Liver (tissue), 9 donors: Measurements from ENCODE around the gene GNLY. TPM values are rescaled to one million over a fixed set of nuclear protein-coding genes. Genes with fewer than 3 reads are reported as not detected.

Source experiments
- DNase-seq: peaks from one replicate; pipeline ENCODE4 v3.0.0-alpha.2; 2017; ENCODE audit warnings: low spot score
- H3K27ac ChIP-seq, 2 donors: one replicate each; pipeline ENCODE4 v1.7.0; 2013; ENCODE audit warnings: inconsistent platforms in 2 of 2, low read length in 2 of 2, control low read depth in 1 of 2, low read depth in 1 of 2, mild to moderate bottlenecking in 1 of 2
- H3K27me3 ChIP-seq, 4 donors: one replicate each; pipeline versions ENCODE4 v1.6.1 to v1.7.0; 2013; ENCODE audit warnings: low read length in 3 of 4, inconsistent platforms in 1 of 4, mild to moderate bottlenecking in 1 of 4, moderate library complexity in 1 of 4; ENCODE audit not compliant: control insufficient read depth in 4 of 4, insufficient read depth in 4 of 4
- H3K36me3 ChIP-seq, 4 donors: one replicate each; pipeline versions ENCODE4 v1.6.1 to v1.7.0; 2013; ENCODE audit warnings: low read length in 3 of 4, mild to moderate bottlenecking in 3 of 4, low read depth in 1 of 4, moderate library complexity in 1 of 4; ENCODE audit not compliant: control insufficient read depth in 4 of 4, insufficient read depth in 3 of 4
- H3K4me1 ChIP-seq, 4 donors: one replicate each; pipeline versions ENCODE4 v1.6.1 to v1.7.0; 2013; ENCODE audit warnings: low read length in 3 of 4, mild to moderate bottlenecking in 3 of 4, moderate library complexity in 1 of 4; ENCODE audit not compliant: control insufficient read depth in 4 of 4, insufficient read depth in 4 of 4
- H3K4me3 ChIP-seq, 3 donors: one replicate each; pipeline versions ENCODE4 v1.6.1 to v1.7.0; 2013; ENCODE audit warnings: low read length in 3 of 3, control low read depth in 1 of 3, low read depth in 1 of 3, mild to moderate bottlenecking in 1 of 3
- H3K9ac ChIP-seq, 2 donors: one replicate each; pipeline ENCODE4 v1.7.0; 2013; ENCODE audit warnings: low read length in 2 of 2, mild to moderate bottlenecking in 2 of 2, moderate library complexity in 2 of 2, control low read depth in 1 of 2, low read depth in 1 of 2
- H3K9me3 ChIP-seq, 4 donors: one replicate each; pipeline versions ENCODE4 v1.6.1 to v1.7.0; 2013; ENCODE audit warnings: low read length in 3 of 4; ENCODE audit not compliant: control insufficient read depth in 4 of 4
- ATF3 ChIP-seq: IDR thresholded peaks from 2 replicates; pipeline ENCODE4 v1.6.1; 2016; ENCODE audit warnings: antibody characterized with exemption
- CTCF ChIP-seq: fragments of 150-350 bp; IDR thresholded peaks from 2 replicates; pipeline ENCODE4 v1.5.1; 2017; ENCODE audit warnings: improper control_type of control experiment, low read depth, low read length; ENCODE audit not compliant: missing input control
- EGR1 ChIP-seq, 2 donors: IDR thresholded peaks; 2 replicates each; pipeline ENCODE4 v1.6.1; 2016 to 2018; ENCODE audit warnings: antibody characterized with exemption in 2 of 2, low read depth in 2 of 2
- FOXA1 ChIP-seq: IDR thresholded peaks from 2 replicates; pipeline ENCODE4 v1.6.1; 2016; ENCODE audit warnings: antibody characterized with exemption
- FOXA2 ChIP-seq: IDR thresholded peaks from 2 replicates; pipeline ENCODE4 v1.6.1; 2016; ENCODE audit warnings: antibody characterized with exemption
- GABPA ChIP-seq, 2 donors: IDR thresholded peaks in 1 of 2; conservative IDR thresholded peaks in 1 of 2; 2 replicates each; pipeline ENCODE4 v1.6.1; 2016; ENCODE audit warnings: antibody characterized with exemption in 2 of 2, mild to moderate bottlenecking in 1 of 2, moderate library complexity in 1 of 2
- HNF4A ChIP-seq, 2 donors: conservative IDR thresholded peaks; 2 replicates each; pipeline ENCODE4 v1.6.1; 2016; ENCODE audit warnings: antibody characterized with exemption in 2 of 2, mild to moderate bottlenecking in 2 of 2
- HNF4G ChIP-seq: IDR thresholded peaks from 2 replicates; pipeline ENCODE4 v1.6.1; 2016; ENCODE audit warnings: antibody characterized with exemption
- JUND ChIP-seq, 2 donors: IDR thresholded peaks; 2 replicates each; pipeline ENCODE4 v1.6.1; 2016; ENCODE audit warnings: antibody characterized with exemption in 2 of 2
- MAX ChIP-seq: IDR thresholded peaks from 2 replicates; pipeline ENCODE4 v1.6.1; 2016; ENCODE audit warnings: antibody characterized with exemption
- NR2F2 ChIP-seq: IDR thresholded peaks from 2 replicates; pipeline ENCODE4 v1.6.1; 2016; ENCODE audit warnings: antibody characterized with exemption
- RAD21 ChIP-seq, 2 donors: IDR thresholded peaks; 2 replicates each; pipeline ENCODE4 v1.6.1; 2016; ENCODE audit warnings: antibody characterized with exemption in 2 of 2, mild to moderate bottlenecking in 2 of 2
- REST ChIP-seq: IDR thresholded peaks from 2 replicates; pipeline ENCODE4 v1.6.1; 2016; ENCODE audit warnings: antibody characterized with exemption, mild to moderate bottlenecking
- RXRA ChIP-seq, 2 donors: IDR thresholded peaks; 2 replicates each; pipeline ENCODE4 v1.6.1; 2017 to 2018; ENCODE audit warnings: antibody characterized with exemption in 2 of 2, mild to moderate bottlenecking in 1 of 2
- SP1 ChIP-seq: IDR thresholded peaks from 2 replicates; pipeline ENCODE4 v1.6.1; 2018; ENCODE audit warnings: antibody characterized with exemption, mild to moderate bottlenecking
- TAF1 ChIP-seq: conservative IDR thresholded peaks from 2 replicates; pipeline ENCODE4 v1.6.1; 2016; ENCODE audit warnings: antibody characterized with exemption, mild to moderate bottlenecking
- YY1 ChIP-seq: IDR thresholded peaks from 2 replicates; pipeline ENCODE4 v1.6.1; 2016; ENCODE audit warnings: antibody characterized with exemption, mild to moderate bottlenecking
- ZBTB33 ChIP-seq: IDR thresholded peaks from 2 replicates; pipeline ENCODE4 v1.6.1; 2016; ENCODE audit warnings: antibody characterized with exemption
- WGBS: extraction: QIAGEN DNeasy Blood & Tissue Kit; methylation state at CpG from one replicate; pipeline ENCODE4 v1.1.7; 2013; 5-methylcytosine and 5-hydroxymethylcytosine counted together
- polyA plus RNA-seq, 2 donors: library from polyadenylated mRNA; stranded (reverse) in 1 of 2; unstranded in 1 of 2; fragments of 200-250 nt in 1 of 2; fragments of >200 nt in 1 of 2; fragmentation: Nextera tagmentation in 1 of 2; extraction: Ambion mirVana in 1 of 2; gene quantifications; one replicate each; pipeline versions ENCODE4 v1.2.1 to v1.2.3, GENCODE V29; 2013 to 2015
- total RNA-seq, 2 donors: library from RNA; depleted of rRNA; stranded (reverse); fragments of >200 nt; gene quantifications; one replicate each; pipeline ENCODE4 v1.2.3, GENCODE V29; 2014
- donor health status: healthy.
- donor health status: healthy.
- donor health status: healthy.
- donor health status: healthy.
- donor health status: healthy.

Gene GNLY
- total and polyA plus RNA-seq, 4 donors: 0.75 to 4.8 (median 1.3) TPM; not detected in 1

GRCh38 chr2:85727798-85728197 is 33.6 kb downstream of the GNLY start:
- WGBS: 88% methylated on average over 10 of the region's 10 CpGs
- no peak overlapping the region for H3K9ac ChIP-seq

More at GRCh38 chr2:85727798-85728197, 33.6 kb downstream of the GNLY start:
- H3K27me3 ChIP-seq: no peaks in the 10 kb centered on the region
- peaks cover 16 to 39% (median 28%) of the 10 kb centered on the region in 4 donors for H3K4me1 ChIP-seq
- H3K36me3 ChIP-seq: no peaks in the 10 kb centered on the region
- H3K9me3 ChIP-seq: no peaks in the 10 kb centered on the region
- no peak for TF ChIP-seq EGR1 (IDR thresholded peaks at IDR 0.05; ENCODE audit: low read depth in 2 of 2)
- TF ChIP-seq RXRA (IDR thresholded peaks at IDR 0.05): no peak
- TF ChIP-seq ZBTB33: no peak
- TF ChIP-seq HNF4G: no peak
- TF ChIP-seq FOXA1: no peak
- no peak for TF ChIP-seq GABPA (IDR thresholded peaks at IDR 0.05 in 1 of 2, conservative IDR thresholded peaks at IDR 0.05 in 1 of 2)
- TF ChIP-seq ATF3: no peak
- no peak for TF ChIP-seq MAX
- no peak for TF ChIP-seq CTCF
- no peak for TF ChIP-seq YY1
- TF ChIP-seq NR2F2: no peak
- no peak for TF ChIP-seq SP1
- no peak for TF ChIP-seq TAF1
- no peak for TF ChIP-seq RAD21 (IDR thresholded peaks at IDR 0.05)
- no peak for TF ChIP-seq REST
- TF ChIP-seq FOXA2: no peak
- no peak for TF ChIP-seq HNF4A (conservative IDR thresholded peaks at IDR 0.05)
- TF ChIP-seq JUND (IDR thresholded peaks at IDR 0.05): no peak
- H3K4me3 ChIP-seq: no peak overlapping the region
- H3K27ac ChIP-seq: no peak overlapping the region
- no peak for DNase-seq
